C4-2B (cell line): Measurements from ENCODE around the gene HLA-DRB1.
"Not testable (repeated sequence)": the region's sequence is repeated elsewhere in the genome, so short reads cannot be mapped to it uniquely, and the experiment has no call there.

Experiments used
- H3K27ac ChIP-seq: fragments of 450-650 bp; 2 replicates; pipeline ENCODE4 v1.5.1; 2017
- CTCF ChIP-seq: fragments of 450-650 bp; conservative IDR thresholded peaks from 2 replicates; pipeline ENCODE4 v1.5.1; 2017; ENCODE audit warnings: mild to moderate bottlenecking
- ZFX ChIP-seq: fragments of 450-650 bp; IDR thresholded peaks from 2 replicates; pipeline ENCODE4 v1.6.1; 2017

The HLA-DRB1 gene

GRCh38 chr6:32588156-32588555 lies 1.5 kb downstream of the HLA-DRB1 start:
- no peak overlapping the region for H3K27ac ChIP-seq
- TF ChIP-seq CTCF: no peak
- no peak for TF ChIP-seq ZFX

GRCh38 chr6:32583527-32583898 lies 6.1 kb downstream of the HLA-DRB1 start:
- H3K27ac ChIP-seq: no peak overlapping the region
- no peak for TF ChIP-seq CTCF

GRCh38 chr6:32581315-32582095 lies 8.1 kb downstream of the HLA-DRB1 start:
- no peak overlapping the region for H3K27ac ChIP-seq
- TF ChIP-seq CTCF (no peak), ZFX (no peak)

- H3K27ac ChIP-seq: no peak overlapping the region
- TF ChIP-seq ZFX (no peak), CTCF (no peak)
Measured at GRCh38 chr6:32580593-32580992, 9.1 kb downstream of the HLA-DRB1 start.

GRCh38 chr6:32578962-32579361 lies 10.7 kb downstream of the HLA-DRB1 start:
- no peak overlapping the region for H3K27ac ChIP-seq
- TF ChIP-seq CTCF (no peak), ZFX (no peak)

GRCh38 chr6:32577493-32577892 lies 12.2 kb downstream of the HLA-DRB1 start:
- not testable (repeated sequence) for H3K27ac ChIP-seq

- TF ChIP-seq CTCF: no peak
- TF ChIP-seq ZFX: no peak
- H3K27ac ChIP-seq: no peak overlapping the region
Measured at GRCh38 chr6:32576250-32576649, 13.4 kb downstream of the HLA-DRB1 start.

GRCh38 chr6:32570363-32570905 lies 19.2 kb downstream of the HLA-DRB1 start:
- TF ChIP-seq CTCF (no peak), ZFX (no peak)
- no peak overlapping the region for H3K27ac ChIP-seq
